GM23338 (cell line): Measurements from ENCODE around the gene C6orf136. TPM values are rescaled to one million over a fixed set of nuclear protein-coding genes. Genes with fewer than 3 reads are reported as not detected.
A peak's percentile ranks its signal among the peaks of the same experiment; 100 is the strongest.

ENCODE experiments used
- ATAC-seq: fragments of 200-7000 bp; cut with Tn5 transposase; 3 replicates; pipeline ENCODE4 v1.9.1; 2020
- DNase-seq: peaks from one replicate; pipeline ENCODE4 v3.0.0-alpha.2; 2015; ENCODE audit warnings: low spot score
- H2AFZ ChIP-seq: fragments of 200-600 bp; sonication (generic); 2 replicates; pipeline ENCODE4 v1.8.0; 2016; ENCODE audit warnings: antibody characterized with exemption, mild to moderate bottlenecking, moderate library complexity
- H3F3A ChIP-seq: fragments of 200-600 bp; sonication (generic); replicated peaks from 2 replicates; pipeline ENCODE4 v1.8.0; 2017; ENCODE audit warnings: antibody characterized with exemption, mixed run types, low read depth
- H3K27ac ChIP-seq: fragments of 200-600 bp; sonication (generic); 2 replicates; pipeline ENCODE4 v1.6.1; 2016; ENCODE audit warnings: low read depth
- H3K27me3 ChIP-seq: fragments of 200-600 bp; sonication (generic); 2 replicates; pipeline ENCODE4 v1.8.0; 2016; ENCODE audit warnings: mild to moderate bottlenecking, mixed run types, moderate library complexity; ENCODE audit not compliant: insufficient read depth
- H3K36me3 ChIP-seq: fragments of 200-600 bp; sonication (generic); 2 replicates; pipeline ENCODE4 v1.8.0; 2016; ENCODE audit warnings: mild to moderate bottlenecking; ENCODE audit not compliant: insufficient read depth
- H3K4me1 ChIP-seq: fragments of 200-600 bp; sonication (generic); 2 replicates; pipeline ENCODE4 v1.8.0; 2016; ENCODE audit warnings: mild to moderate bottlenecking, moderate library complexity; ENCODE audit not compliant: insufficient read depth
- H3K4me2 ChIP-seq: fragments of 200-600 bp; sonication (generic); 2 replicates; pipeline ENCODE4 v1.7.1; 2017; ENCODE audit warnings: mixed run types
- H3K4me3 ChIP-seq: fragments of 200-600 bp; sonication (generic); 2 replicates; pipeline ENCODE4 v1.6.1; 2016; ENCODE audit warnings: mixed run types
- H3K79me2 ChIP-seq: fragments of 200-600 bp; sonication (generic); replicated peaks from 2 replicates; pipeline ENCODE4 v1.8.0; 2017; ENCODE audit warnings: mild to moderate bottlenecking; ENCODE audit not compliant: insufficient read depth
- H3K9me2 ChIP-seq: fragments of 200-600 bp; sonication (generic); 2 replicates; pipeline ENCODE4 v1.8.0; 2017; ENCODE audit not compliant: insufficient read depth
- H4K20me1 ChIP-seq: fragments of 200-600 bp; sonication (generic); replicated peaks from 2 replicates; pipeline ENCODE4 v1.8.0; 2017; ENCODE audit warnings: mild to moderate bottlenecking; ENCODE audit not compliant: insufficient read depth
- H3K27ac Mint-ChIP-seq: 2 replicates; pipeline ENCODE4 v1.8.0; 2020; ENCODE audit warnings: inconsistent platforms, mild to moderate bottlenecking, moderate library complexity, mixed read lengths
- H3K27me3 Mint-ChIP-seq: 3 replicates; pipeline ENCODE4 v1.8.0; 2022; ENCODE audit warnings: low read depth, mild to moderate bottlenecking, moderate library complexity, mixed read lengths, inconsistent platforms; ENCODE audit not compliant: insufficient read depth, poor library complexity
- H3K36me3 Mint-ChIP-seq: 3 replicates; pipeline ENCODE4 v1.8.0; 2021; ENCODE audit warnings: low read depth, mild to moderate bottlenecking, inconsistent platforms, moderate library complexity, mixed read lengths
- H3K4me1 Mint-ChIP-seq: 3 replicates; pipeline ENCODE4 v1.8.0; 2020; ENCODE audit warnings: mild to moderate bottlenecking, inconsistent platforms, mixed read lengths
- H3K4me3 Mint-ChIP-seq: 3 replicates; pipeline ENCODE4 v1.8.0; 2021; ENCODE audit warnings: moderate library complexity, mild to moderate bottlenecking, inconsistent platforms, mixed read lengths
- H3K9me3 Mint-ChIP-seq: 3 replicates; pipeline ENCODE4 v1.8.0; 2020; ENCODE audit warnings: moderate library complexity, mild to moderate bottlenecking, inconsistent platforms, mixed read lengths
- CREB1 ChIP-seq: fragments of 250-450 bp; sonication (Bioruptor Pico); IDR thresholded peaks from 2 replicates; pipeline ENCODE4 v1.5.0; 2020; ENCODE audit warnings: low read depth, mild to moderate bottlenecking, moderate library complexity
- EZH2 ChIP-seq: fragments of 200-600 bp; sonication (generic); IDR thresholded peaks from one replicate; pipeline ENCODE4 v1.8.0; 2017; ENCODE audit warnings: antibody characterized with exemption, mild to moderate bottlenecking, low read depth; ENCODE audit not compliant: unreplicated experiment
- EZH2phosphoT487 ChIP-seq: fragments of 200-600 bp; sonication (generic); IDR thresholded peaks from one replicate; pipeline ENCODE4 v1.8.1; 2018; ENCODE audit warnings: antibody characterized with exemption; ENCODE audit not compliant: unreplicated experiment
- JUNB ChIP-seq: IDR thresholded peaks from one replicate; pipeline ENCODE4 v1.6.1; 2016; ENCODE audit warnings: antibody characterized with exemption; ENCODE audit not compliant: unreplicated experiment
- NANOG ChIP-seq: IDR thresholded peaks from 2 replicates; pipeline ENCODE4 v1.6.1; 2016; ENCODE audit warnings: antibody characterized with exemption, borderline replicate concordance
- POLR2AphosphoS5 ChIP-seq: IDR thresholded peaks from 2 replicates; pipeline ENCODE4 v1.6.1; 2016; ENCODE audit warnings: antibody characterized with exemption, low read depth
- STAT1 ChIP-seq: IDR thresholded peaks from one replicate; pipeline ENCODE4 v1.6.1; 2016; ENCODE audit warnings: antibody characterized with exemption; ENCODE audit not compliant: unreplicated experiment
- ZNF331 ChIP-seq: fragments of 250-450 bp; sonication (Bioruptor Pico); IDR thresholded peaks from 2 replicates; pipeline ENCODE4 v1.5.0; 2020; ENCODE audit warnings: low read depth, mild to moderate bottlenecking, moderate library complexity
- polyA plus RNA-seq: library from polyadenylated mRNA; unstranded; fragments of >200 nt; fragmentation: Nextera tagmentation; extraction: Ambion mirVana; gene quantifications from 2 replicates; pipeline ENCODE4 v1.2.1, GENCODE V29; 2016
- total RNA-seq: library from RNA; depleted of rRNA; stranded (reverse); fragments of >200 nt; shearing (Covaris generic); gene quantifications from 2 replicates; pipeline ENCODE4 v1.2.3, GENCODE V29; 2014
- TF ChIP-seq, protein P1 (sequence below): fragments of 250-450 bp; sonication (Bioruptor Pico); IDR thresholded peaks from 2 replicates; pipeline ENCODE4 v1.5.0; 2020; ENCODE audit warnings: mild to moderate bottlenecking, moderate library complexity
- TF ChIP-seq, protein P2 (sequence below): IDR thresholded peaks from 2 replicates; pipeline ENCODE4 v1.6.1; 2016; ENCODE audit warnings: antibody characterized with exemption

C6orf136 gene
- total and polyA plus RNA-seq, 2 experiments from 2014 or later = 12.5 to 27.5 TPM

DNA sequence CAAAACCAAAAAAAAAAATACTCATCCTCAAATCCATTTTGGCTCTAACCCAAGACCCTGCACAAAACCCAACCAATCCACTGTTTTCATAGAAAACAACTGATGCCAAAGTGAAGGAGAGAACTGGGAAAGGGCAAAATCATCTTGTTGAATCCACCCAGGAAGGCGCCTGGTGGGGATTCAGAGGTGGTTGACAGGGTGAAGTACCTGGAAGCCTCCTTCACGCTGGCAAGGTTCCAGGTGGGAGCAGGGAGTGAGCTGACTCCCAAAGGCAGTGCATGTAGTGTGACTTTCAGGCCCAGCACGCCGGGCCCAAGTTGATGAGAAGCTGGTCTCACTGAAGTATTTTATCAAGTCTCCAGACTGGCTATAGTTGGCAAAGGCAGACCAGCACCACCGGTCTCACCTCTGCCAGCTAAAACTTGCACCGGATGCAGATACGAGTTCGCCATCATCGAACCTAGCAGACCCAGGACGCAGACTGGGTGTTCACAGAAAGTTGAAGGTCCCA is 46.4 kb upstream of the C6orf136 start:
- H3K27me3 ChIP-seq = no peaks in the 10 kb centered on the region
- no peaks in the 10 kb centered on the region for H3K9me3 Mint-ChIP-seq
- H3K4me2 ChIP-seq = no peak overlapping the region
- H4K20me1 ChIP-seq = peaks cover 22% of the 10 kb centered on the region
- no peak overlapping the region for H3K4me3 ChIP-seq
- H3K4me1 ChIP-seq = no peaks in the 10 kb centered on the region
- H3K27ac ChIP-seq = 0 out of 2 replicates have a peak overlapping the region, but pooled peaks have one; percentile 55
- H3K36me3 Mint-ChIP-seq = peaks cover 68% of the 10 kb centered on the region
- H3K36me3 ChIP-seq = peaks cover 37% of the 10 kb centered on the region
- TF ChIP-seq STAT1 (no peak), EZH2phosphoT487 (no peak), ZNF331 (CRISPR knock-in tag) (no peak), POLR2AphosphoS5 (no peak), CREB1 (CRISPR knock-in tag) (no peak), JUNB (no peak), EZH2 (no peak), NANOG (no peak)
- TF ChIP-seq, protein P1, sequence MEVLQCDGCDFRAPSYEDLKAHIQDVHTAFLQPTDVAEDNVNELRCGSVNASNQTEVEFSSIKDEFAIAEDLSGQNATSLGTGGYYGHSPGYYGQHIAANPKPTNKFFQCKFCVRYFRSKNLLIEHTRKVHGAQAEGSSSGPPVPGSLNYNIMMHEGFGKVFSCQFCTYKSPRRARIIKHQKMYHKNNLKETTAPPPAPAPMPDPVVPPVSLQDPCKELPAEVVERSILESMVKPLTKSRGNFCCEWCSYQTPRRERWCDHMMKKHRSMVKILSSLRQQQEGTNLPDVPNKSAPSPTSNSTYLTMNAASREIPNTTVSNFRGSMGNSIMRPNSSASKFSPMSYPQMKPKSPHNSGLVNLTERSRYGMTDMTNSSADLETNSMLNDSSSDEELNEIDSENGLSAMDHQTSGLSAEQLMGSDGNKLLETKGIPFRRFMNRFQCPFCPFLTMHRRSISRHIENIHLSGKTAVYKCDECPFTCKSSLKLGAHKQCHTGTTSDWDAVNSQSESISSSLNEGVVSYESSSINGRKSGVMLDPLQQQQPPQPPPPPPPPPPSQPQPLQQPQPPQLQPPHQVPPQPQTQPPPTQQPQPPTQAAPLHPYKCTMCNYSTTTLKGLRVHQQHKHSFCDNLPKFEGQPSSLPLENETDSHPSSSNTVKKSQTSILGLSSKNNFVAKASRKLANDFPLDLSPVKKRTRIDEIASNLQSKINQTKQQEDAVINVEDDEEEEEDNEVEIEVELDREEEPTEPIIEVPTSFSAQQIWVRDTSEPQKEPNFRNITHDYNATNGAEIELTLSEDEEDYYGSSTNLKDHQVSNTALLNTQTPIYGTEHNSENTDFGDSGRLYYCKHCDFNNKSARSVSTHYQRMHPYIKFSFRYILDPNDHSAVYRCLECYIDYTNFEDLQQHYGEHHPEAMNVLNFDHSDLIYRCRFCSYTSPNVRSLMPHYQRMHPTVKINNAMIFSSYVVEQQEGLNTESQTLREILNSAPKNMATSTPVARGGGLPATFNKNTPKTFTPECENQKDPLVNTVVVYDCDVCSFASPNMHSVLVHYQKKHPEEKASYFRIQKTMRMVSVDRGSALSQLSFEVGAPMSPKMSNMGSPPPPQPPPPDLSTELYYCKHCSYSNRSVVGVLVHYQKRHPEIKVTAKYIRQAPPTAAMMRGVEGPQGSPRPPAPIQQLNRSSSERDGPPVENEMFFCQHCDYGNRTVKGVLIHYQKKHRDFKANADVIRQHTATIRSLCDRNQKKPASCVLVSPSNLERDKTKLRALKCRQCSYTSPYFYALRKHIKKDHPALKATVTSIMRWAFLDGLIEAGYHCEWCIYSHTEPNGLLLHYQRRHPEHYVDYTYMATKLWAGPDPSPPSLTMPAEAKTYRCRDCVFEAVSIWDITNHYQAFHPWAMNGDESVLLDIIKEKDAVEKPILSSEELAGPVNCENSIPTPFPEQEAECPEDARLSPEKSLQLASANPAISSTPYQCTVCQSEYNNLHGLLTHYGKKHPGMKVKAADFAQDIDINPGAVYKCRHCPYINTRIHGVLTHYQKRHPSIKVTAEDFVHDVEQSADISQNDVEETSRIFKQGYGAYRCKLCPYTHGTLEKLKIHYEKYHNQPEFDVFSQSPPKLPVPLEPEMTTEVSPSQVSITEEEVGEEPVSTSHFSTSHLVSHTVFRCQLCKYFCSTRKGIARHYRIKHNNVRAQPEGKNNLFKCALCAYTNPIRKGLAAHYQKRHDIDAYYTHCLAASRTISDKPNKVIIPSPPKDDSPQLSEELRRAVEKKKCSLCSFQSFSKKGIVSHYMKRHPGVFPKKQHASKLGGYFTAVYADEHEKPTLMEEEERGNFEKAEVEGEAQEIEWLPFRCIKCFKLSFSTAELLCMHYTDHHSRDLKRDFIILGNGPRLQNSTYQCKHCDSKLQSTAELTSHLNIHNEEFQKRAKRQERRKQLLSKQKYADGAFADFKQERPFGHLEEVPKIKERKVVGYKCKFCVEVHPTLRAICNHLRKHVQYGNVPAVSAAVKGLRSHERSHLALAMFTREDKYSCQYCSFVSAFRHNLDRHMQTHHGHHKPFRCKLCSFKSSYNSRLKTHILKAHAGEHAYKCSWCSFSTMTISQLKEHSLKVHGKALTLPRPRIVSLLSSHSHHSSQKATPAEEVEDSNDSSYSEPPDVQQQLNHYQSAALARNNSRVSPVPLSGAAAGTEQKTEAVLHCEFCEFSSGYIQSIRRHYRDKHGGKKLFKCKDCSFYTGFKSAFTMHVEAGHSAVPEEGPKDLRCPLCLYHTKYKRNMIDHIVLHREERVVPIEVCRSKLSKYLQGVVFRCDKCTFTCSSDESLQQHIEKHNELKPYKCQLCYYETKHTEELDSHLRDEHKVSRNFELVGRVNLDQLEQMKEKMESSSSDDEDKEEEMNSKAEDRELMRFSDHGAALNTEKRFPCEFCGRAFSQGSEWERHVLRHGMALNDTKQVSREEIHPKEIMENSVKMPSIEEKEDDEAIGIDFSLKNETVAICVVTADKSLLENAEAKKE (CRISPR knock-in tag) = no peak
- TF ChIP-seq, protein P2, sequence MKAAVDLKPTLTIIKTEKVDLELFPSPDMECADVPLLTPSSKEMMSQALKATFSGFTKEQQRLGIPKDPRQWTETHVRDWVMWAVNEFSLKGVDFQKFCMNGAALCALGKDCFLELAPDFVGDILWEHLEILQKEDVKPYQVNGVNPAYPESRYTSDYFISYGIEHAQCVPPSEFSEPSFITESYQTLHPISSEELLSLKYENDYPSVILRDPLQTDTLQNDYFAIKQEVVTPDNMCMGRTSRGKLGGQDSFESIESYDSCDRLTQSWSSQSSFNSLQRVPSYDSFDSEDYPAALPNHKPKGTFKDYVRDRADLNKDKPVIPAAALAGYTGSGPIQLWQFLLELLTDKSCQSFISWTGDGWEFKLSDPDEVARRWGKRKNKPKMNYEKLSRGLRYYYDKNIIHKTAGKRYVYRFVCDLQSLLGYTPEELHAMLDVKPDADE = no peak
- H3K27me3 Mint-ChIP-seq = peaks cover 10% of the 10 kb centered on the region
- H3K9me2 ChIP-seq = no peaks in the 10 kb centered on the region
- no peak overlapping the region for H2AFZ ChIP-seq
- DNase-seq (no peak), ATAC-seq (no peak)
- peaks cover 70% of the 10 kb centered on the region for H3F3A ChIP-seq
- H3K27ac Mint-ChIP-seq = no peak overlapping the region
- H3K79me2 ChIP-seq = no peaks in the 10 kb centered on the region
- no peak overlapping the region; the same call in 2 of the 3 replicates for H3K4me3 Mint-ChIP-seq
- H3K4me1 Mint-ChIP-seq = no peaks in the 10 kb centered on the region; the same call in 2 of the 3 replicates
